NT2/D1 (cell line): Measurements from ENCODE around the gene PCYT2.
"Not testable (repeated sequence)": the region's sequence is repeated elsewhere in the genome, so short reads cannot be mapped to it uniquely, and the experiment has no call there.

ENCODE experiments used
- DNase-seq: peaks from one replicate; pipeline ENCODE4 v3.0.0-alpha.2; 2011; ENCODE audit warnings: low read depth, low spot score
- H3K27me3 ChIP-seq: 2 replicates; pipeline ENCODE4 v1.6.0; 2011; ENCODE audit warnings: mild to moderate bottlenecking; ENCODE audit not compliant: insufficient read length, insufficient read depth
- H3K36me3 ChIP-seq: 2 replicates; pipeline ENCODE4 v1.6.1; 2011; ENCODE audit warnings: mild to moderate bottlenecking, low read length, mixed read lengths; ENCODE audit not compliant: insufficient read depth, insufficient read length
- H3K4me1 ChIP-seq: 2 replicates; pipeline ENCODE4 v1.5.1; 2011; ENCODE audit not compliant: insufficient read depth, insufficient read length
- H3K4me3 ChIP-seq: 2 replicates; pipeline ENCODE4 v1.5.1; 2011; ENCODE audit warnings: low read depth; ENCODE audit not compliant: insufficient read length
- H3K9ac ChIP-seq: 2 replicates; pipeline ENCODE4 v1.6.0; 2011; ENCODE audit warnings: low read depth; ENCODE audit not compliant: insufficient read length
- H3K9me3 ChIP-seq: 2 replicates; pipeline ENCODE4 v1.5.1; 2011; ENCODE audit warnings: mild to moderate bottlenecking, low read length; ENCODE audit not compliant: insufficient read depth
- SUZ12 ChIP-seq: IDR thresholded peaks from 2 replicates; pipeline ENCODE4 v1.6.1; 2011; ENCODE audit not compliant: insufficient read length, insufficient read depth; ENCODE audit errors: extremely low read depth
- YY1 ChIP-seq: IDR thresholded peaks from 2 replicates; pipeline ENCODE4 v1.6.1; 2011; ENCODE audit not compliant: insufficient read length, insufficient read depth
- ZNF274 ChIP-seq: IDR thresholded peaks from 2 replicates; pipeline ENCODE4 v1.6.1; 2011; ENCODE audit warnings: mild to moderate bottlenecking, low read depth, low read length

PCYT2 gene

DNA sequence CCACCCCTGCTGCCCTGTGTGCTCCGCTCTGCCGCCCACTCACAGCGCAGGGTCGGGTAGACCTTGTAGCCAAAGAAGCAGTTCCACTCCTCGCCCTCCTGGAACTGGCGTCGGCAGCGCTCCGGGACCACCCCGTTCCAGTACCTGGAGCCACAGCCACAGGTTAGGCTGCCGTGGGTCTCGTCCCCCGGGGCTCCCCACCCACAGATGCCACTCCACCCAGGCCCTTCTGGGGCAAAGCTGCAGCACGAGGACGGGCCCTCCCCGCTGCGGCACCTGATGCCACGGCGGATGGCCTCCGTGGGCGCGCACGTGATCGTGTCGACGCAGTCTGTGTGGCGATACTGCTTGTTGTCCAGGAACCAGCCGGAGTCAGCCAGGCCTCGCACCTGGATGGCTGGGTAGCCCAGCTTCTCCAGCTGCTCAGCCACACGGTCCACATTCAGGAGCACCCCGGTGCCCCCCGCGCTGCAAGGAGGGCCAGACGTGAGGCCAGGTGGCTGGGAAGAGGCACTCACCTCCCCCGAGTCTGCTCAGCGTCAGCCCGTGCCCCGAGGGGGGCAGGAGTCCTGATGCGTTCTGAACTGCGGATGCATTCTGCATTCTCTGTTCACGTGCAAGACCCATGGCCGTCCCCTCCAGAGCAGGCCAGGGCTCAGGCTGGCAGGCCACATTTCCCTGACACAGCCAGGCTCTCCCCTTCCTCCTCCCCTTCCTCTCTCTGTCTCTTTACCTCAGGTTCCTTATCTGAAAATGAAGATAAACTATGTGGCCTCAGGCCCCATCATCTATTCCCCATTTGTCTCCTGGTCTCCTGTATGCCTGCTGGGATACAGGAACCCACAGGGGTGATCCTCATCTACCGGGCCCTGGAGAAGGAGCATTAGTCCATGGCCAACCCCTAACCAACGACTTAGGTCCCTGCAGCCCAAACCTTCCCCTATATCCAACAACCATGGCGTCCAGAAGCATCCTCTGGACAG is 45.7 kb upstream of the PCYT2 start:
- no peak for DNase-seq
- peaks cover 9% of the 10 kb centered on the region; the same call in 1 of the 2 replicates for H3K9me3 ChIP-seq
- H3K4me3 ChIP-seq, result no peak overlapping the region
- H3K4me1 ChIP-seq, result peaks cover 21% of the 10 kb centered on the region
- TF ChIP-seq YY1, result no peak
- no peak for TF ChIP-seq SUZ12
- no peak for TF ChIP-seq ZNF274
- peaks cover 17% of the 10 kb centered on the region for H3K36me3 ChIP-seq
- peaks cover 35% of the 10 kb centered on the region for H3K27me3 ChIP-seq
- H3K9ac ChIP-seq, result peak overlapping the region; percentile 42

DNA sequence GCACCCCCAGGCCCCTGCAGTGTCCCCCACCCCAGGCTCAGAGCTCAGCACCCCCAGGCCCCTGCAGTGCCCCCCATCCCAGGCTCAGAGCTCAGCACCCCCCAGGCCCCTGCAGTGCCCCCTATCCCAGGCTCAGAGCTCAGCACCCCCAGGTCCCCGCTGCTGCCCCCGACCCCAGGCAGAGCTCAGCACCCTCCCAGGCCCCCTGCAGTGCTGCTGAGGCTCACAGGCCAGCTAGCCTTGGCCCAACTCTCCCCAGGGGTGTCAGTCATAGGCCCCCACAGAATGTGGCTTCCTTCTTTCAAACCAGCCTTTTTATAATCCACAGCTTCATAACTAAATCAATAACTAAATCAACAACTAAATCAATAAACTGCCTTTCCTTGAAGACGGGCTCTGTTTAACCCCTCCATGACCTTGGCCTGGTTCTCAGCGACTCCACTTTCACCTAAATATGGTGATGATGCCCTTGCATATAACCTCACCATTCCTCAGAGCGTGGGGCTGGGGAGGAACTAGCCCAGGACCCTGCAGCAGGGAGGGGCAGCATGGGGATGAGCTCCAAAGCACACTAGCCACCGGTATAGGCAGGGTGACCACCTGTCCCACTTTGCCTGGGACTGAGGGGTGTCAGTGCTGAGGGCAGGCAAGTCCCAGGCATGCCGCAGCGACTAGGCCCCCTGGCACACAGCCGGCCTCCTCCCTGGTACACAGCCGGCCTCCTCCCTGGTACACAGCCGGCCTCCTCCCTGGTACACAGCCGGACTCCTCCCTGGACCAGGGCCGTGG is 44.8 kb upstream of the PCYT2 start:
- peaks cover 9% of the 10 kb centered on the region; the same call in 1 of the 2 replicates for H3K9me3 ChIP-seq
- no peak overlapping the region for H3K4me3 ChIP-seq
- peak overlapping the region; percentile 42 for H3K9ac ChIP-seq
- peaks cover 17% of the 10 kb centered on the region for H3K36me3 ChIP-seq
- no peak for DNase-seq
- peaks cover 18% of the 10 kb centered on the region for H3K4me1 ChIP-seq
- TF ChIP-seq YY1, result no peak
- no peak for TF ChIP-seq ZNF274
- TF ChIP-seq SUZ12, result no peak
- peaks cover 30% of the 10 kb centered on the region for H3K27me3 ChIP-seq

DNA sequence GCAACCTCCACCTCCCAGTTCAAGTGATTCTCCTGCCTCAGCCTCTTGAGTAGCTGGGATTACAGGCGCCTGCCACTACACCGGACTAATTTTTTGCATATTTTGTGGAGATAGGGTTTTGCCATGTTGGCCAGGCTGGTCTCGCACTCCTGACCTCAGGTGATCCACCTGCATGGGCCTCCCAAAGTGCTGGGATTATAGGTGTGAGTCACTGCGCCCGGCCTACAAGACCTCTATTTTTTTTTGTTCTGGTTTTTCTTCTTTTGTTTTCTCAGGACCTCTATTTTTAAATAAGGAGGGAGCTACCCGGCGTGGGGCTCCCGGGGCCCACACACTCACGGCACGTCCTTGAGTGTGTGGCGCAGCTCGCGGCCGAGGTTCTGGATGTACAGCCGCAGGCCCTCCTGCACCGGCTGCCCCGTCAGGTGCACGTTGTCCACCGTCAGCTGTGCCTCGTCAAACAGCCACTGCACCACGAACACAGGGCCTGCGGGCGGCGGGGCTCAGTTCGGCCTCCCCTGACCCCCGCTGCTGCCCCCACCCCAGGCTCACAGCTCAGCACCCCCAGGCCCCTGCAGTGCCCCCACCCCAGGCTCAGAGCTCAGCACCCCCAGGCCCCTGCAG is 44.0 kb upstream of the PCYT2 start:
- peaks cover 9% of the 10 kb centered on the region; the same call in 1 of the 2 replicates for H3K9me3 ChIP-seq
- H3K4me3 ChIP-seq, result no peak overlapping the region
- TF ChIP-seq YY1 (no peak), SUZ12 (no peak), ZNF274 (no peak)
- no peak for DNase-seq
- peaks cover 17% of the 10 kb centered on the region for H3K36me3 ChIP-seq
- H3K9ac ChIP-seq, result no peak overlapping the region
- H3K4me1 ChIP-seq, result peaks cover 18% of the 10 kb centered on the region
- H3K27me3 ChIP-seq, result peaks cover 24% of the 10 kb centered on the region

DNA sequence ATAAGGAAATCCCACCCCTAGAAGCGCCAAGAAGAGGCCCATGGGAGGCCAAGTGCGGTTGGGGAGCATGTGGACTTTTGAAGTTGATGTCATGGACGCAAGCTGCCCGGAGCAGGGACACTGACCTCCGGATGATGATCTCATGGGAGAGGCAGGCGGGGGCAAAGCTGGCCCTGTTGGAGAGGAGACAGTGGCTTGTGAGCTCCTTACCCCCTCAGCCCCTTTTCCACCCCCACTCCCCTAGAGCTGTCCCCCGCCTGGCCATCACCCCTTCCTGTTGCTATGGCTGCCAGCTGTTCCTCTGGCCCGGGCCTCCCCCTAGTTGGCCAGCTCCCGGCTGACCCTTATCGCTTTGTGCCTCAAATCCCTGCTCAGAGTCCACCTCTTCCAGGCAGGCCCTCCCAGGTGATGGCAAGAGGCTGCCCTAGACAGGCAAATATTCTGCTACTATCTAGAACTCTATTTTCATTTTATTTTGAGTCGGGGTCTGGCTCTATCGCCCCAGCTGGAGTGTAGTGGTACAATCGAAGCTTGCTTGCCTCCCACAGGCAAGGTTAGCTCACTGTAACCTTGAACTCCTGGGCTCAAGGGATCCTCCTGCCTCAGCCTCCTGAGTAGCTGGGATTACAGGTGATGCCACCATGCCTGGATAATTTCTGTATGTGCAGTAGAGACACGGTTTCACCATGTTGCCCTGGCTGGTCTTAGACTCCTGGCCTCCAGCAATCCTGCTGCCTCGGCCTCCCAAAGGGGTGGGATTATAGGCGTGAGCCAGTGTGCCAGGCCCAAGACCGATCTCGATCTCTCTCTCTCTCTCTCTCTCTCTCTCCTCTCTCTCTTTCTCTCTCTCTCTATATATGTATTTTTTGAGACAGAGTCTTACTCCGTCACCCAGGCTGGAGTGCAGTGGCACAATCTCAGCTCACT is 43.2 kb upstream of the PCYT2 start:
- H3K27me3 ChIP-seq, result peaks cover 17% of the 10 kb centered on the region
- H3K9me3 ChIP-seq, result peaks cover 9% of the 10 kb centered on the region; the same call in 1 of the 2 replicates
- peaks cover 17% of the 10 kb centered on the region for H3K36me3 ChIP-seq
- DNase-seq, result no peak
- no peak overlapping the region for H3K9ac ChIP-seq
- TF ChIP-seq SUZ12, result no peak
- no peak for TF ChIP-seq YY1
- TF ChIP-seq ZNF274, result no peak
- H3K4me1 ChIP-seq, result peaks cover 18% of the 10 kb centered on the region
- no peak overlapping the region for H3K4me3 ChIP-seq

DNA sequence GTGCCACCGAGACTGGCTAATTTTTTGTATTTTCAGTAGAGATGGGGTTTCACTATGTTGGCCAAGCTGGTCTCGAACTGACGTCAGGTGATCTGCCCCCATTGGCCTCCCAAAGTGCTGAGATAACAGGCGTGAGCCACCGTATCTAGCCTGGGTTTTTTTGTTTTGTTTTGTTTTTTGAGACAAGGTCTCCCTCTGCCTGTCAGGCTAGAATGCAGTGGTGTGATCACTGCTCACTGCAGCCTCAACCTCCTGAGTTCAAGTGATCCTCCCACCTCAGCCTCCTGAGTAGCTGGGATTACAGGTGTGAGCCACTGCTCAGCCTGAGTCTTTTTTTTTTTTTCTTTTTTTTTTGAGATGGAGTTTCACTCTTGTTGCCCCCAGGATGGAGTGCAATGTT is 42.2 kb upstream of the PCYT2 start:
- H3K27me3 ChIP-seq, H3K4me3 ChIP-seq, DNase-seq, H3K9ac ChIP-seq, H3K9me3 ChIP-seq: not testable (repeated sequence)
- peaks cover 12% of the 10 kb centered on the region for H3K4me1 ChIP-seq
- H3K36me3 ChIP-seq, result peaks cover 11% of the 10 kb centered on the region

DNA sequence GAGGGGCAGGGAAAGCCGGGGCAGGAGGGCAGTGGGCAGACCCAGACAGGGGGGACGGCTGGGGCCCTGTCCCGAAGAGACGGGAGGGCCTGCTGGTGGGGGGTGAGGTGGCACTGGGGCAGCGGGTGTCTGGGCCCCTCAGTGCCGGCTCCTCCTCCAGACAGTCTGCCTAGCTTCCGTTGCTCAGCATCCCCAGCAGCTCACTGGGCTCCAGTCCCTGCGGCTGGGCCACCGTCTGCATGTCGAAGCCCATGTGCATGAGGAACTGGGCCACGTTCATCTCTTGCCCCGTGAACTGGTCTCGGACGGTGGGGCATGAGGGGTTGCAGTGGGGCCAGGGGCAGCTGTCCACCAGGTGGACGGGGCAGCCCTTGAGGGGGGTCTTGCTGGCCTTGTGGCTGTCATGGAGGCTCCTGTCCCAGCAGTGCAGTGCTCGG is 41.6 kb upstream of the PCYT2 start:
- Histone ChIP-seq H3K27me3 (peaks cover 1% of the 10 kb centered on the region), H3K9me3 (no peaks in the 10 kb centered on the region), H3K4me3 (no peak overlapping the region), H3K36me3 (peaks cover 4% of the 10 kb centered on the region), H3K9ac (peak overlapping the region; percentile 32), H3K4me1 (peaks cover 12% of the 10 kb centered on the region)
- no peak for DNase-seq
- TF ChIP-seq YY1, result no peak
- TF ChIP-seq ZNF274, result no peak
